Activated naive CD8-positive, alpha-beta T cell treated with anti-CD3 and anti-CD28 coated beads, Interleukin-2, amount 10 ng/mL, durations not matched to agents 7 days and 5 days (primary cell): Measurements from ENCODE around the gene ATF7IP. TPM values are rescaled to one million over a fixed set of nuclear protein-coding genes. Genes with fewer than 3 reads are reported as not detected.

Experiments
- ATAC-seq: fragments of 150-1000 bp; cut with Tn5 transposase; one replicate; pipeline ENCODE4 v1.10.0; 2021; ENCODE audit warnings: low read depth, moderate library complexity
- POLR2A ChIA-PET: fragments of 350-600 bp; sonication (Branson Sonifier 250); formaldehyde crosslinking; loops from one replicate; lab custom pipeline; 2021; ENCODE audit warnings: antibody characterized with exemption; lab: Charles Lee
- DNase-seq: peaks from one replicate; pipeline ENCODE4 v3.0.0; 2021
- H3K27ac Mint-ChIP-seq: one replicate; pipeline ENCODE4 v1.8.0; 2022; ENCODE audit warnings: mild to moderate bottlenecking, mixed read lengths
- H3K27me3 Mint-ChIP-seq: one replicate; pipeline ENCODE4 v1.8.0; 2022; ENCODE audit warnings: mild to moderate bottlenecking, moderate library complexity, mixed read lengths
- H3K36me3 Mint-ChIP-seq: one replicate; pipeline ENCODE4 v1.8.0; 2021; ENCODE audit warnings: mild to moderate bottlenecking, mixed read lengths
- H3K4me1 Mint-ChIP-seq: one replicate; pipeline ENCODE4 v1.8.0; 2021; ENCODE audit warnings: mixed read lengths
- H3K4me3 Mint-ChIP-seq: one replicate; pipeline ENCODE4 v1.8.0; 2022; ENCODE audit warnings: mild to moderate bottlenecking, moderate library complexity, mixed read lengths
- H3K9me3 Mint-ChIP-seq: one replicate; pipeline ENCODE4 v1.8.0; 2021; ENCODE audit warnings: mixed read lengths
- total RNA-seq, 2 experiments: library from RNA; stranded (reverse); gene quantifications; one replicate each; pipeline ENCODE4 v1.2.3, GENCODE V29; 2021

Gene ATF7IP
- total RNA-seq, 2 experiments from 2014 or later: 149 to 172 TPM

DNA sequence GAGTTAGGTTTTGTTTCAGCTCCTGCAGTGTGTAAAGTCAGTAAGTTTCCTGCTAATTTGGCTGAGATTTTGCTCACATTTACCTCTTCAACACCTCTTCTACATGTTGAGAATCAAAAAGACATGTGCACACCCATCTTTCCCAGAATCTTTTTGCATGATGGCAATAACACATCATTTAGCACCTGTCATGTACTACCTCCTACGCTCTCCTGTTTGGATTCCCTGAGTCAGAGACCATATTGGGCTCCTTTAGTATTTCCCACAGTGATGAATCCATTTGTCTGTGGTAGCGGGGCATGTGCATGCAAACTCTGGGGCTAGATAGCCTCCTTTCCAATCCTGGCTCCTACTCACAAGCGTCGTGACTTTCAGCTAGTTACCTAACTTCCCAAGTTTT is 182.1 kb downstream of the ATF7IP start:
- H3K36me3 Mint-ChIP-seq: no peaks in the 10 kb centered on the region
- POLR2A ChIA-PET: no interaction called here
- H3K27me3 Mint-ChIP-seq: no peaks in the 10 kb centered on the region
- H3K4me1 Mint-ChIP-seq: peaks cover 2% of the 10 kb centered on the region
- peaks cover 2% of the 10 kb centered on the region for H3K9me3 Mint-ChIP-seq
- ATAC-seq (no peak), DNase-seq (no peak)
- H3K27ac Mint-ChIP-seq: no peak overlapping the region
- no peak overlapping the region for H3K4me3 Mint-ChIP-seq

DNA sequence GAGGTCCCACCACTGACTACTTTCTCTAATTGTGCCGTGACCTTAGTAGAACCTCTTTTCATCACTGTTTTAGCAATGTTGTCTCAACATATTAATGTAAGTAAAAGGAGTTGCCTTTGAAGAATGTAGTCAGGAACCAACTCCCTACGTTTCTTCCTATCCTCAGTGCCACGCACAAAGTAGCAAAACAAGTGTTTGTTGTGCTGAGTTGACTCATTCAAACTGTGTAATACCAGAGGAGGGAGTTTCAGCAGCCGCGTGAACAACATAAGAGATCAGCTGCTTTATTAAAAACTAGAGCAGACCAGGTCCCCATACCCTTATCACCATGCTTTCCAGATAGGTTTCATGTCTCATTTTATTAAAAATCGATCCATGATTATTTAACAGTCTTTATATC is 183.1 kb downstream of the ATF7IP start:
- Mint-ChIP-seq H3K4me3 (no peak overlapping the region), H3K4me1 (peaks cover 2% of the 10 kb centered on the region), H3K27me3 (no peaks in the 10 kb centered on the region), H3K27ac (no peak overlapping the region), H3K9me3 (peaks cover 2% of the 10 kb centered on the region), H3K36me3 (no peaks in the 10 kb centered on the region)
- DNase-seq (no peak), ATAC-seq (no peak)
- POLR2A ChIA-PET: no interaction called here

Other genes starting within 250 kb of the ATF7IP start
- 1 to 10 TPM in 1 of 2 experiments, not detected in 1; 1.1 TPM for gene PLBD1, start 202.2 kb downstream of the ATF7IP start, total RNA-seq